GM18517 (cell line): ENCODE data around the gene HAUS1.
"Not testable (repeated sequence)": the region's sequence is repeated elsewhere in the genome, so short reads cannot be mapped to it uniquely, and the experiment has no call there.

ENCODE experiments used
- ATAC-seq: cut with Tn5 transposase; IDR thresholded peaks from one replicate; pipeline ENCODE4 v1.9.1; 2021; ENCODE audit warnings: mild to moderate bottlenecking, moderate library complexity; ENCODE audit not compliant: unreplicated experiment

HAUS1 gene

DNA sequence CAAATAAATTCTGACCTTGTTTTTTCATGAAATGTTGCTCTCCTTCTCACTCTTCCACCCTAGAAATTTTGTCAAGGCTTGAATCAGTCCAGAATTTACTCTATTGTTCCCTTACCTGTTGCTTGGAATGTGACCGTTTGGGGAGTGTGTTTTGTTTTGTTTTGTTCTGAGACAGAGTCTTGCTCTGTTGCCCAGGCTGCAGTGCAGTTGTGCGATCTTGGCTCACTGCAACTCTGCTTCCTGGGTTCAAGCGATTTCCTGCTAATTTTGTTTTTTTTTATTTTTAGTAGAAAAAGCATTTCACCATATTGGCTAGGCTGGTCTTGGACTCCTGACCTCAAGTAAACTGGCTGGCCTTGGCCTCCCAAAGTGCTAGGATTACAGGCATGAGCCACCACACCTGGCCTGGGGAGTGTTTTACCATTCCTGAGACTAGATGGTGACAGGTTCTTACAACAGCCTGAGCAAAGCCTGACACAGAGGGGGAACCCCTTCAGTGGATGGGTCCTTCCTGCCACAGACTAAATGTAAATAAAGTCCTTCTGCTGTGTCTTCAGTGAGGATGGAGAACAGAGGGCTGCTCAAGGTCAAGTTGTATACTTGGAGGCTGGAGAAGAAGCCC lies 52.0 kb downstream of the HAUS1 start:
- ATAC-seq, result no peak

DNA sequence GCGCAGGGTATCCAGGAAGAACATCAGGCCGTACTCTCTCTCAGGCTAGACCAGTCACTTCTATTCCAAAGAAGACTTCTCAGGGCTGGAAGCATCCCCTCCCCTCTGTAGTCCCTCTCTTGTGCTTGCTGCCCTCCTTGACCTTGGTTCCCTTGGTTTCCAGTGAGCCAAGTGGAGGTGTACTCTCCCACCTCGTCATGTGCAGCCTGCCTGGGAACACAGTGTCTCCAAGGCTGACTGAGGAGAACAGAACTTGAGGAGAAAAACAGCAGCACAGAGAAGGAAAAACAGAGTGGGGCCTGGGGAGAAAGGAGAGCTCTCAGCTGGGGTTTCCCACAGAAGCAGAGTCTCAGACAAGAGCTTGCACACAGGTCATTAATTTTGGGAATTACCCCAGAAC lies 52.7 kb downstream of the HAUS1 start:
- ATAC-seq, result no peak

DNA sequence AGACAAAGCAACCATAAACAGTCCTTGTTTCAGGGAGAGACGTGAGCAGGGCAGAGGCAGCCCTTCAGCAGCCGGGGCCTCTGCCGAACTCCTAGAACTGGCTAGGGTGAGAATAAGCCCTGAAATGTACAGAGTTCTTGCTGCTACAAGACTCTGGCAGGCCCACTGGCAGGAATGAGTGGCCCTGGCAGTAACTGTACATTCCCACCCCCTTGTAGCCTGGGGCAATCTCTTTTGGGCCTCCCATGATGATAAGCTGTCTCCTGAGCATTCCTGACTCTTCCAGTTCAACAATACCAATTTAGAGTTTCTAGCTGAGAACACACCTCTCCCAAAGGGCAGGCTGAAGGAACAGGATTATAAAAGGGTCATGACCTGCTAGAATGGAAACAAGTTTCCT lies 54.3 kb downstream of the HAUS1 start:
- ATAC-seq, result no peak

DNA sequence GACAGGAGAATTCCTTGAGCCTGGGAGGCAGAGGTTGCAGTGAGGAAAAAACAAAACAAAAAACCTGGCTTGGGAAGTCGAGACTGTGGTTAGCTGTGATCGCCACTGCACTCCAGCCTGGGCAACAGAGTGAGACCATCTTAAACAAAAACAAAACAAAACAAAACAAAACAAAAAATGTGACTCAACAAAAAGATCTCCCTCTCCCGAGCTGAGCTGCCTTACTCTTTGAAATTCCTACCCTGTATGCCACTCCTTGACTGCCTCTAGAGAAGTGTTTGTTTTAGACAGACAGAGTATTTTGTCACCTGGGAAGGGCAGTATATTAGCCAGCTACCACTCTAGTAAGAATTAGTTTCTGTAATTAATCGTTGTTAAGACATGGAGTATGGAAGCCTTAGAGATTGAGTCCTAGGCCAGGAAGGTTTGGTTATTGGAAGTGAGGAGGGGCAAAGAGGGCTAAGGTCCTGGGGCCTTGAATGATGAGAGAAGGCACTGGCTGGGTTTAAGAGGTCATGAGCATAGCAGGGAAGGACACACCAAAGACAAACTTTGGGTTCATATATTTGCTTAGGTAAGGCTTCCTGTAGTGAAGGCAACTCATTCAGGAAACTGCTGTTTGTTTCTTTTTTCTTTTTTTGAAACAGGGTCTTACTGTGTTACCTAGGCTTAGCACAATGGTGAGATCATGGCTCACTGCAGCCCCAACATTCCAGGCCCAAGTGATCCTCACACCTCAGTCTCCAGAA lies 56.0 kb downstream of the HAUS1 start:
- no peak for ATAC-seq

DNA sequence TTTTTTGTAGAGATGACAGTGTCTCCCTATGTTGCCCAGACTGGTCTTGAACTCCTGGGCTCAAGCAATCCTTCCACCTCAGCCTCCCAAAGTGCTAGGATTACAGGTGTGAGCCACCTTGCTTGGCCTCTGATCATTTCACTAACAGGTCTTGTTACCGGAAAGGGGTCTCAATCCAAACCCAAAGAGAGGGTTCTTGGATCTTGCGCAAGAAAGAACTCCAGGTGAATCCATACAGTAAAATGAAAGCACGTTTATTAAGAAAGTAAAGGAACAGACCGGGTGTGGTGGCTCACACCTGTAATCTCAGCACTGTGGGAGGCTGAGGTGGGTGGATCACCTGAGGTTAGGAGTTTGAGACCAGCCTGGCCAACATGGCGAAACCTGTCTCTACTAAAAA lies 56.7 kb downstream of the HAUS1 start:
- ATAC-seq, result not testable (repeated sequence)

DNA sequence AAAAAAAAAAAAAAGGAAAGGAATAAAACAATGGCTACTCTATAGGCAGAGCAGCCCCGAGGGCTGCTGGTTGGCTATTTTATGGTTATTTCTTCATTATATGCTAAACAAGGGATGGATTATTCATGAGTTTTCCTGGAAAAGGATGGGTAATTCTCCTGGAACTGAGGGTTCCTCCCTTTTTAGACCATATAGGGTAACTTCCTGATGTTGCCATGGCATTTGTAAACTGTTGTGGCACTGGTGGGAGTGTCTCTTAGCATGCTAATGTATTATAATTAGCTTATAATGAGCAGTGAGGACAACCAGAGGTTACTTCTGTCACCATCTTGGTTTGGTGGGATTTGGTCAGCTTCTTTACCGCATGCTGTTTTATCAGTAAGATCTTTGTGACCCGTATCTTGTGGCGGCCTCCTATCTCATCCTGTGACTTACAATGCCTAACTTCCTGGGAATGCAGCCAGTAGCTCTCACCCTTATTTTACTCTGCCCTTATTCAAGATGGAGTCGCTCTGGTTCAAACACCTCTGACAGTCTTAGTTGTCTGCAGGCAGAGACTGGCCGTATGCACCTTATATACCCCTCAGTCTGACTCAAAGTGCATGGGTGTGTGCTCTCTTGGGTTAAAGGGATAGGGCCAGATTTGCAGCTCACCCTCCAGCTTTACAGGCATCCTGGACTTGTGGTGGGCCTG lies 57.7 kb downstream of the HAUS1 start:
- no peak for ATAC-seq

DNA sequence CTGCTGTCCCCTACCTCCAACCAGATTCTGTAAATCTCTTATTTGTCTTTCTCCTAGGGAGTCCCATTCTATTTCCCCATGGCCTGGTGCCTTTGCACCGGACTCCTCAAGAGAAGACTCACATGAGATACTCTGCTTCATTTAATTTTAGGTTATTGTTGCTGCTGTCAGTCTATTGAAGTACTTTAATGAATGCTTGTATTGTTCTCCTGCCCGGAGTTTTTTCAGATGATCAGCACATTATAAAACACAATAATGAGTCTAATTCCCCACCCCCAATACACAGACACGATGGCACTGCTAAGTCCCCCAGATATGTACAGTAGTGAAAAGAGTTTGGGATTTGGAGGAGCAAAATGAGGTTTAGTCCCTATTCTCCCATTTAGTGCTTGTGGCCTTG lies 58.9 kb downstream of the HAUS1 start:
- no peak for ATAC-seq

DNA sequence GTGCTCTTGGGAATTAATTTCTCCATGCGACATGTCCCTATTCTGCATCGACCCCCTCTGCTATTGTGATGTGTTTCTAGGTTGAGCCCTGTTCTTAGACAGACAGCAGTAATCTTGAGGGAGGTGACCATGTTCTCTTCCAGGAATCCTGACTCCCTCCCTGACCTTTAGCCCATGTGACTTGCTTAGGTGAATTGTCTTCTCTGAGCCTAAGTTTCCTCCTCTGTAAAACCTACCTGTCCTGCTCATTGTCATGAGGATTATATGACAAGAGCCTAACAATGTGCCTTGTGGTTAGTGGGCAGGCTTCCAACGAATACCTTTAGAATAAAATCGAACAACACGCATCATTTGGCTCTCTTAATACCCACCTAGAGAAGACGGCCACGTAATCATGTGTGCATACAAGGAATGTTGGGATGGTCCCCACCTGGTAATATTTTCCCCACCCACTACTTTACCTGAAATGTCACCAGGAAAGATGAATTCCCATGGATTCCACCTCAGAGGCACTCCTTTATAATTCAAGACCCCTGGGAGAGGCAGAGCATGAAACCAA lies 59.8 kb downstream of the HAUS1 start:
- no peak for ATAC-seq

DNA sequence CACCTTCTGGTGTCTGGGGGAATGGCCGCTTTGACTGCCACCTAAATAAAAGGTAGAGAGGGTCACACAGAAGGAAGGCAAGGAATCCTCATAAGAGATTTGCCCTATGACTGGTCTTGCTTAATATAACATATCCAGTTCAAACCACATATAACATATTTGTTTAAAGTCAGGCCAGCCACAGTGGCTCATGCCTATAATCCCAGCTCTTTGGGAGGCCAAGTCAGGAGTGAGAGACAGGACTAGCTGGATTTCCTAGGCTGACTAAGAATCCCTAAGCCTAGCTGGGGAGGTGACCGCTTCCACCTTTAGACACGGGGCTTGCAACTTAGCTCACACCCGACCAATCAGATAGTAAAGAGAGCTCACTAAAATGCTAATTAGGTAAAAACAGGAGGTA lies 60.3 kb downstream of the HAUS1 start:
- not testable (repeated sequence) for ATAC-seq

DNA sequence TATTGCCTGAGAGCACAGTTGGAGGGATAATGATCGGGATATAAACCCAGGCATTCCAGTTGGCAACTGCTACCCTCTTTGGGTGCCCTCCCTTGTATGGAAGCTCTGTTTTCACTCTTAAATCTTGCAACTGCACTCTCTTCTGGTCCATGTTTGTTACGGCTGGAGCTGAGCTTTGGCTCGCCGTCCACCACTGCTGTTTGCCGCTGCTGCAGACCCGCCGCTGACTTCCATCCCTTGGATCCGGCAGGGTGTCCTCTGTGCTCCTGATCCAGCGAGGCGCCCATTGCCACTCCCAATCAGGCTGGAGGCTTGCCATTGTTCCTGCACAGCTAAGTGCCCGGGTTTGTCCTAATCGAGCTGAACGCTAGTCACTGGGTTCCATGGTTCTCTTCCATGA lies 60.7 kb downstream of the HAUS1 start:
- no peak for ATAC-seq

DNA sequence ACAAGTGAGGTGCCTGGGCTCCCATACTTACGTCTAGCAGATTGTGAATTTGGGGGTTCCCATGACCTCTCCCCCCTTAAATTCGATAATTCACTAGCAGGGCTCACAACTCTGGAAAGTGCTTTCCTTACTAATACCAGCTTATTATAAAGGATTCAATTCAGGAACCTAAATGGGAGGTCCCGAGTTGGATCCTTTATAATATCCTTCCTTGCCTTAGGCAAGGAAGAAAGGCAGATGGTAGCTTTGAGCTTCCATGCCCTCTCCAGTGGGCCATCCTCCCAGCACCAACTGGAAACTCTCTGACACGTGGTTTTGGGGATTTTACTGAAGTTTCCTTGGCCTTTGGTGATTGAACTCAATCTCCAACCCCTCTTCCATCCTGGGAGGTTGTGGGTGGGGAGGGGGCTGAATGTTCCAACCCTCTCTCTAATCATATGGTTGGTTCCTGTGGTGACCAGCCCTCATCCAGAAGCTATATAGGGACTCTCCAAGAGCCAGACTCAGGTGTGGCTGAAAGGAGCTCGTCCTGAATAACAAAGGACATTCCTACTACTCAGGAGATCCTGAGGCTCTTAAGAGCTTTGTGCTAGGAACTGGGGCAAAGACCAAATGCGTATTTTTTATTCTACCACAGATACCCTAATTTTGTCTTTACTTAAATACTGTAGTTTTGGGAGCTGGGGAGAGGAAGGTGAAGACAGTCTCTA lies 62.2 kb downstream of the HAUS1 start:
- ATAC-seq, result no peak

DNA sequence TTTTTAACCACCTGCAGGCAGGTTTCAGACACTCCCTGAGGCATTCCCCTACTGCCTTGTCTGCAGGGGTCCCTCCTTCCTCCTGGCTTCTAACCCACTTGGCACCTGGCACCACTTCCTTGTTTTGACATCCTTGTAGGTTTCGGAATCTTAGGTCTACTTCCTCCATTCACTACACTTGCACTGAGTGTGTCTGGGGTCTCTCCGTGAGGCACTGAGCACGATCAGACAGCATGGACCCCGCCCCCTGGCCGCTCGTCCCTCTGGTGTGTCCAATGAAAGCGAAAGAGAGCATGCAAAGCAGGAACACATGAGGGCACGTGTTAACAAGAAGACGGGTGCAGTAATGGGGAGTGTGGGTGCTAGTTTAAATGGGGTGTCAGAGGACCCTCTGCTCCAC lies 63.8 kb downstream of the HAUS1 start:
- peak; percentile 91 for ATAC-seq

DNA sequence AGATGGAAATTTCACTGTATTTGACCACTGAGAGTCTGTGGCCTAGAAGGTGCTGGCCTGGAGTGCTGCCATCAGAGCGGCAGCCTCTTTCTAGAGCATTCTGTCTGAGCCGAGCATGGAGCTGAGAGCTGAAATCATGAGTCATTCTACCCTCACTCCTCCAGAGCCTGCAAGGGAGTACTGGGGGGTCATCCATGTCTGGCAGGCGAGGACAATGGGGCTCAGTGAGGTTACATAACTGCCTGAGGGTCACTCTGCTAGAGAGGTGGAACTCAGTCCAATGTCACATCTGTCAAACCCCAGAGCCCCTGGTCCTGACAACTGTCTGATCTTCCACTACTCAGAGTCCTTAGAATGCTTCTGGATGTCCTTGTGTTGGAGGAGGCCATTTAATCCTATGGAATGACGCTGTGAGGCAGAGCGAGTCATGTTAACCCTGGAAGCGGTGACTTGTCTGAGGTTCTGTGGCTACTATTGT lies 65.3 kb downstream of the HAUS1 start:
- ATAC-seq, result no peak

DNA sequence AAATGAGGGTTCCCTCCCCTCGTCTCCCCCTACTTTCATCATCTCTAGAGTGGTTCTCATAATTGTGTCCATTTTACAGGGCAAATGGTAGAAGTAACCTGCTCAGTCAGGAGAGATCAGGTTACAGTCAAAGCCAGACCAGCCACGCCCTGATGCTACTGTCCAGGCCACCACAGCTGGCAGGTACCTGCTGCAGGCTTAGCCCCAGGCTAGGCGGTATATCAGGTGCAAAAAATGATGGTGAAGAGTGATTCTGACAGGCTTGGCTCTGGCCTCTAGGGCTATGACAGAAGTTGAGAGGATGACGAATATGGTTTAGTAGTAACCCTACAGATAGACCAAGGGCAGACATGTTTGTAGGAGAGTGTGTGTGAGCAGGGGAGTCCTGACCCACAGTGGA lies 67.1 kb downstream of the HAUS1 start:
- ATAC-seq, result no peak

DNA sequence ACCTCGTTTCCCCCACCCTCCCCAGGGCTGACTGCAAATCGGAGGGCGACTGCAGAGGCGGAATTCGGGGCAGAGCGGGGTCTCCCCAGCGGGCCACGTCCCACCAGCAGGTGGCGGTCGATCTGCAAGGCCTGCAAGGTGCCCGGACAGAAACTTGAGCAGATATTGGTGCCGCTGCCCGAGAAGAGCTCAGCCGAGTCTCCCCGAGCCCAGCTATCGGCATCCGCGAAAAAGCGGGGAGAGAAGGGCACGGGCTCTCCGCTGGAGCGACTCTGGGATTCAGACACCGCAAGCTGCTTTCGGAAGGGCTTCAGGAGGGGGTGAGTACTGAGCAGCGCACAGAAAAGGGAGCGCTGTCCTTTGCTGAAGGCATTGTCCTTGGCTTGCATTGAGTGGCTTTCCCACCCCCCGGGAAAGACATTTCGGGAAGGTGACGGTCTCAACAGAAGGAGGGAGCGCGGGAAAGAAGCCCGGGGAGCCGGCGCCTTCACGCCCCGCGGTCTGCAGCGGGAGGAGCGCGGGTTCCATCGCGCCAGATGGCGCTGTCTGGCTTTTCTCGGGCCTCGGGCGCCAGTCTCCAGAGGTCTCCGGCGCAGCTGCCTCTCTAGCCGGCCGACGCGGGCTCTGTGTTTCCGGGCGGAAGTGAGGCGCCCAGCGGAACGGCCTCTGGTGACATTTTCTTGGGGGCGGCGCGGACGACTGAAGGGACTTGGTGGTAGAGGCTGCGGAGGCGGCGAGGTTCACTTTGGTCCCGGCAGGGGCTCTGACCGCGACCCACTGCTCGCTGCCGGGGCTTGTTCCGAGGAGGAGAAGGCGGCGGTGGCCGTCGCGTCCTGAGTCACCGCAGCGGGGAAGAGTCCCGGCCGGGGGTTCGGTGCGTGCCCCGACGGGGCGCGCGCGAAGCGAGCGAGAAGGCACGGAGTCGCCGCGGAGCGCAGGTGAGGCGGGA lies 69.5 kb downstream of the HAUS1 start:
- peak; percentile 79 for ATAC-seq

DNA sequence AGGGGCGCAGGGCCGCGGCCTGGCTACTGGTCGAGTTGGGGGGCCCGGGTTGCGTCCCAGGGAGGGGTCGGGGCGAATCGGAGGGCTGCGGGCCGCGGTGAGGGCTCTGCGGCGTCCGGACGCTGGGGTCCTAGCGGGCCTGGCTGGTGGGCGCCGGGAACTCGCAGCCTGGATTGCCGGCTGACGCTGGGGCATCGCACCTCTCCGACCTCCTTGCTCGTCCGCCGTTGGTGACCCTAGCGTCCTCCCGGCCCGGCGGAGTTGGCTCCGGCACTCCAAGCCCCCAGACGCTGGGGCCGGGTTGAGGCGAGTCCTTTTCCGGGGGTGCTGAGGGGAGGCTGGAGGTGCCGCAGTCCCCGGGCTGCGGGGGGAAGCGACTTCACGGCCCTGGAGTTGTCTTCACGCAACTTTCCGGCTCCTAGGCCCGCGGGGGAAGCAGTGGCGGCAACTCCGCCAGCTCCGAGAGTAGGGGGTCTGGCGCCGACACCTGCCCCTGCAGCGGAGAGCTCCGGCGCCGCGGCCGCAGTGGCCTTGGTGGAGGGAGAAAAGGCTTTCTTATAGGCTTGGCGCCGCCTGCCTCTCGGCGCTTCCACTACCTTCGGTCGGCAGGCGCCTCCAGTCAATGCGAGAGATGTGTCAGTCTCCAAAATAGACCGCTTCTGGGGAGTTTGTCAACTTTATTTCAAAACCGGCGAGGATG lies 70.3 kb downstream of the HAUS1 start:
- no peak for ATAC-seq

DNA sequence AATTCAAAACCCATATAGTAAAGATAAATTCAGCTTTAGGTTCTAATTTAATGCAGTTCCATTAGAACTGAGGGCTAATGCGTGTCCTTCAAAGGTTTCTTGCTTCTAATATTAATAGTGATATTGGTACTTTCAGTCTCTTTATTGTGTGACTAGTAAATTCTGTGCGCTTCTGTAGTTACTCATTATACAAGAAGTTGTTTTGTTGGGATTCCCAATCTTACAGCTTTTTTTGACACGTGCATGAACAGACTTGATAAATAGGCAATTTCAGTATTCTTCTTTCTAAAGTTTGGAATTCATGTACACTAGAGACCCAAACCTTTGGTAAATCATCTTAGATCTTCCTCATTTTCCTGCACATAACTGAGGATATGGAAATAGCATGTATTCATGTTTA lies 71.8 kb downstream of the HAUS1 start:
- ATAC-seq, result no peak
